AG10803 (cell line): ENCODE results near the gene MRAP2.

Source experiments
- DNase-seq: peaks from one replicate; pipeline ENCODE4 v3.0.0; 2010; ENCODE audit warnings: low read depth
- H3K4me3 ChIP-seq: 2 replicates; pipeline ENCODE4 v1.5.1; 2011; ENCODE audit warnings: mild to moderate bottlenecking, low read length, control low read depth
- CTCF ChIP-seq: conservative IDR thresholded peaks from 2 replicates; pipeline ENCODE4 v1.5.1; 2011; ENCODE audit warnings: mild to moderate bottlenecking, low read length, control low read depth, inconsistent platforms

The MRAP2 gene, protein sequence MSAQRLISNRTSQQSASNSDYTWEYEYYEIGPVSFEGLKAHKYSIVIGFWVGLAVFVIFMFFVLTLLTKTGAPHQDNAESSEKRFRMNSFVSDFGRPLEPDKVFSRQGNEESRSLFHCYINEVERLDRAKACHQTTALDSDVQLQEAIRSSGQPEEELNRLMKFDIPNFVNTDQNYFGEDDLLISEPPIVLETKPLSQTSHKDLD

DNA sequence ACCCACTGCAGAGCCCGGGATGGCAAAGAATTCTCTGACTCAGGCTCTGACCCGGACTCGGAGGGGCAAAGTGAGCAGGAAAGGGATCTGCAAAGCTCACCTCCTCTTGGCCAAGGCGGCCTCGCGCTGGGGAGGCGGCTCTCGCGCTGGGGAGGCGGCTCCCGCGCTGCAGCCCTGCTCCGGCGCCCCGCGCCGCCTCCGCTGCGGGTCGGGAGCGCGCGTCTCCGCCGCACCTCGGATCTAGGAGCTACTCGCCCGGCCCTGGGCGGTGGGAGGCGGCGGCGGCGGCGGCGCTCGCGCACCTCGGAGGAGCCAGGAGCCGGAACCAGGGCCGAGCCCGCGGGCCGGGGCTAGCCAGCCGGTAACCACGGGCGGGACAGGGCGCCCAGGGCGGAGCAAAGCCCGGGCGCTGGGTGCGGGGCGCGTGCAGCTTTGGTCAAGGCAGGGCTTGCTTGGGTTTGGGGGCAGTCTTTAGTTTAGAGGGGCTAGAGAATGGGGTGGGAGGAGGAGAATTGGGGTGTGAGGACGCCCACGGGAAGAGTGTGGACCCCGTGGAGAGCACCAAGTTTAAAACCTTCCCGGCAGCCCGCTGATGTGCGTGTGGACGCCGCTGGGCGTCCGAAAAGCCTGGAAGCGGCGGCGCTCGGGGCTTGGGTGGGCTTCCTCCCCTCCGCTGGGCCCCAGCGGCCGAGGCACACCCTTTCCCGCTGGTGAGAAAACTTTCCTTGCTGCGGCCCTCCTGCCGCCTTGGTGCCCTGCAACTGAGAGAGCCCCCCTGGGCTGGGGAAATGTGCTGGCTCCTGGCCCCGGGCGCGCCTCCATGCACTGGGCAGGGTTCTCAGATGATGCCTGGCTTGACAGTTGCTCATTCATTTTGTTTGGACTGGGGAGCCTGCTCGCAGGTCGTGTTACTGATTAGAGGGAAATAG lies at the start of gene MRAP2:
TSS of gene MRAP2 (plus strand) at position 250 of the 929 bp plus-strand sequence. CDS start 21,547 bp downstream, outside the sequence.
- no peak for TF ChIP-seq CTCF
- DNase-seq: peak; percentile 4
- H3K4me3 ChIP-seq: peak within 1 kb of the TSS; percentile 57

DNA sequence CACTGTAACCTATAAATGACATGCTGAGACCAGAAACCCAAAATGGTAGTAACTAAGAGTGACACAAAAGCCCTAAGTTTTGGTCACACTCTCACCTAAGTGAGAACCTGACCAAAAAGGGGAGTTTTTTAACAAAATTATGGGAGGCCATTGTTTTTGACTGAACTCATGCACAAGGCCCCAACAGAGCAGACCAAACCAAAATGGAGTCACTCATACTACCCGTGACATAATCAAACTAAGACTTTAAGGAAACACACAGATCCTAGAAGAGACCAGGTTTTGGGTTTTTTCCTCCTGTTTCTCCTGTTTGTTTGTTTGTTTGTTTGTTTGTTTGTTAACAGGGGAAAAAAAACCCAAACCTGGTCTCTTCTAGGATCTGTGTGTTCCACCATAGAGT lies 49.2 kb upstream of the MRAP2 start:
- DNase-seq: no peak
- no peak for TF ChIP-seq CTCF
- no peak overlapping the region for H3K4me3 ChIP-seq

DNA sequence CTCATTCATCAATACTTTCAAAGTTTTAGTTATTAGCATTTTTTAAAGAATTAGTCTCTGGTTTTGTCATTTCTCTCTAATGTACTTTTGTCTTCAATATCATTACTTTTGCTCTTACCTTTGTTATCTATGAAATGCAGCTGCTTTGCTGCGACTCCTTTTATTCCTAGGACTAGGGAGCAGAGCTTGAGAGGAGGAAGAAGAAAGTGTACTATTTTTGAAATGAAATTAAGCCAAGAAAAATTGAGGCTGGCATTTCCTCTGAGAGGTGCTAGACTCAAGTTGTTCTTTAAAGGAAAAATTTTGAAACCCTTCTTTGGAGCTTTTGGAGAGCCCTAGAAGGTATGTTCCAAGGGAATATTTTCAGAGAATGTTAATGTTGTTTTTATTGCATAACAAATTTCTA lies 48.3 kb upstream of the MRAP2 start:
- no peak for DNase-seq
- H3K4me3 ChIP-seq: no peak overlapping the region
- no peak for TF ChIP-seq CTCF

GRCh38 chr6:83985715-83986114 lies 47.9 kb upstream of the MRAP2 start:
- TF ChIP-seq CTCF: no peak
- no peak overlapping the region for H3K4me3 ChIP-seq
- DNase-seq: no peak

DNA sequence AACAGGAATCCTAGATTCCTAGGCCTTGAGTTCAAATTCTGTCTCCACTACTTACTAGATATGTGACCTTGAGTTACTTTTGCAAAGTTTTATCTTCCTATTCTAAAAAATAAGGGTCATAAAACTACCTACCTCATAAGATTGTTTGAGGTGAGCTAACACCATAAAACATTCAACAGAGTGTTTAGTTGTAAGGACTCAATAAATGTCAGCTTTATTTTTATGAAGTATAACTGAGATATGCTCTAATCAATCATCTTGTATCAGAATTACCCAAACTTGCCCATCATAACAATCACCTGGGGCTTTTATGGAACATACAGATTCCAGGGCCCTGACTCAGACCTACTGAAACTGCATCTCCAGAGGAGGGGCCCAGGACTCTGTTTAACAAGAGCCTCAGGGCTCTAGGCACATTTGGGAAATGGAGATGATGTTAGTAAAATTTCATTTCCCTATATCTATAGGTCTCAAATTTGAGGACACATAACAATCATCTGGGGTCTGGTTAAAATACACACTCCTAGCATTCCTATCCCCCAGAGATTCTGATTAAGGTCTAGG lies 35.5 kb upstream of the MRAP2 start:
- H3K4me3 ChIP-seq: no peak overlapping the region
- no peak for TF ChIP-seq CTCF
- DNase-seq: no peak

GRCh38 chr6:84001119-84001518 lies 32.5 kb upstream of the MRAP2 start:
- no peak for DNase-seq
- no peak for TF ChIP-seq CTCF
- H3K4me3 ChIP-seq: no peak overlapping the region
